HEK293 (cell line): Measurements from ENCODE around the gene GAGE10.

Source experiments
- WT1 ChIP-seq: fragments of 450-650 bp; formaldehyde crosslinking; IDR thresholded peaks from 2 replicates; pipeline ENCODE4 v1.5.1; 2016; ENCODE audit warnings: missing biosample characterization, missing genetic modification characterization
- TF ChIP-seq, protein P1 (sequence below): fragments of 450-650 bp; formaldehyde crosslinking; IDR thresholded peaks from 2 replicates; pipeline ENCODE4 v1.5.1; 2016; ENCODE audit warnings: missing biosample characterization, missing genetic modification characterization

GRCh38 chrX:49264460-49264859 is 39.0 kb upstream of the GAGE10 start, which contains the start of gene FOXP3:
- TF ChIP-seq, protein P1, sequence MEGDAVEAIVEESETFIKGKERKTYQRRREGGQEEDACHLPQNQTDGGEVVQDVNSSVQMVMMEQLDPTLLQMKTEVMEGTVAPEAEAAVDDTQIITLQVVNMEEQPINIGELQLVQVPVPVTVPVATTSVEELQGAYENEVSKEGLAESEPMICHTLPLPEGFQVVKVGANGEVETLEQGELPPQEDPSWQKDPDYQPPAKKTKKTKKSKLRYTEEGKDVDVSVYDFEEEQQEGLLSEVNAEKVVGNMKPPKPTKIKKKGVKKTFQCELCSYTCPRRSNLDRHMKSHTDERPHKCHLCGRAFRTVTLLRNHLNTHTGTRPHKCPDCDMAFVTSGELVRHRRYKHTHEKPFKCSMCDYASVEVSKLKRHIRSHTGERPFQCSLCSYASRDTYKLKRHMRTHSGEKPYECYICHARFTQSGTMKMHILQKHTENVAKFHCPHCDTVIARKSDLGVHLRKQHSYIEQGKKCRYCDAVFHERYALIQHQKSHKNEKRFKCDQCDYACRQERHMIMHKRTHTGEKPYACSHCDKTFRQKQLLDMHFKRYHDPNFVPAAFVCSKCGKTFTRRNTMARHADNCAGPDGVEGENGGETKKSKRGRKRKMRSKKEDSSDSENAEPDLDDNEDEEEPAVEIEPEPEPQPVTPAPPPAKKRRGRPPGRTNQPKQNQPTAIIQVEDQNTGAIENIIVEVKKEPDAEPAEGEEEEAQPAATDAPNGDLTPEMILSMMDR (tag by site-specific recombination): no peak
- no peak for TF ChIP-seq WT1 (tag by site-specific recombination)
